Activated CD4-positive, alpha-beta T cell treated with anti-CD3 and anti-CD28 coated beads, Interleukin-2, amount 50 U/mL, for 16 hours (primary cell): ENCODE data around the gene NUSAP1.
"Not testable (repeated sequence)": the region's sequence is repeated elsewhere in the genome, so short reads cannot be mapped to it uniquely, and the experiment has no call there.

Experiments
- DNase-seq: peaks from one replicate; pipeline ENCODE4 v3.0.0-alpha.2; 2020

NUSAP1 gene, protein sequence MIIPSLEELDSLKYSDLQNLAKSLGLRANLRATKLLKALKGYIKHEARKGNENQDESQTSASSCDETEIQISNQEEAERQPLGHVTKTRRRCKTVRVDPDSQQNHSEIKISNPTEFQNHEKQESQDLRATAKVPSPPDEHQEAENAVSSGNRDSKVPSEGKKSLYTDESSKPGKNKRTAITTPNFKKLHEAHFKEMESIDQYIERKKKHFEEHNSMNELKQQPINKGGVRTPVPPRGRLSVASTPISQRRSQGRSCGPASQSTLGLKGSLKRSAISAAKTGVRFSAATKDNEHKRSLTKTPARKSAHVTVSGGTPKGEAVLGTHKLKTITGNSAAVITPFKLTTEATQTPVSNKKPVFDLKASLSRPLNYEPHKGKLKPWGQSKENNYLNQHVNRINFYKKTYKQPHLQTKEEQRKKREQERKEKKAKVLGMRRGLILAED

DNA sequence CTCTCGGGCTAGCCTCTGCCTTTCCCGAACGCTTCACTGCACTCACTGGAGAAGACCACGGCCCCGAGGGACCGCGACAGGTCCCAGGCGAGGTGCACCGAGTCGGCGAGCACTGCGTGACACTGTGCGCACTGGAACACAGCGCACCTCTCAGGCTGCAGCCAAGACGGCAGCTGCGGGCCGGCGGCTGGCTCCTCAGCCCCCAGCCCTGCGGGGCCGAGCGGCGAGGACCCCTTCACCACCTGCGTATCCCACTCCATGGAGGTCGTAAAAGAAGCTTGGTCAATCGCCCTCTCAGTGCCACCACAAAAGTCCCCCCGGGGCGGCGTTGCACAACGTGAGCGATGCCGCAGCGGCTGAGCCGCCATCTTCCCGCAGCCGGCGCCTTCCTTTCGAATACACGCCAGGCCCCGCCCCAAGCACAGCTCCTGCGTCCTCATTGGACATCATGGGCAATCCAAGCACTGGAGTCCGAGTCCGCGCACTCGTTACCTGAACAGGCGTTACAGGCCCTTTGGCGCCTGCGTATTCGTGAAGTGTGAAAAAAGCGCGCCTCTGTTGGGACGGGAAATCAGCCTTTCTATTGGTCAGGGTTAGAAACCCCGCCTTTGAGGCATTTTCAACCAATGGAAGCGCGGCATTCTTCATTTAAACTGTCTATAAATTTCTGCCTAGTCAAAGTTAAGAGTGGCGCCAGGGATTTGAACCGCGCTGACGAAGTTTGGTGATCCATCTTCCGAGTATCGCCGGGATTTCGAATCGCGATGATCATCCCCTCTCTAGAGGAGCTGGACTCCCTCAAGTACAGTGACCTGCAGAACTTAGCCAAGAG is at the start of gene NUSAP1, which contains the start of gene OIP5:
TSS of gene NUSAP1 (plus strand) at position 688 of the 832 bp plus-strand sequence. CDS start at position 765, 77 bp downstream.
TSS of gene OIP5 (minus strand) at position 398 of the 832 bp plus-strand sequence. CDS start at position 368, 30 bp downstream.
- peak; percentile 100 for DNase-seq

DNA sequence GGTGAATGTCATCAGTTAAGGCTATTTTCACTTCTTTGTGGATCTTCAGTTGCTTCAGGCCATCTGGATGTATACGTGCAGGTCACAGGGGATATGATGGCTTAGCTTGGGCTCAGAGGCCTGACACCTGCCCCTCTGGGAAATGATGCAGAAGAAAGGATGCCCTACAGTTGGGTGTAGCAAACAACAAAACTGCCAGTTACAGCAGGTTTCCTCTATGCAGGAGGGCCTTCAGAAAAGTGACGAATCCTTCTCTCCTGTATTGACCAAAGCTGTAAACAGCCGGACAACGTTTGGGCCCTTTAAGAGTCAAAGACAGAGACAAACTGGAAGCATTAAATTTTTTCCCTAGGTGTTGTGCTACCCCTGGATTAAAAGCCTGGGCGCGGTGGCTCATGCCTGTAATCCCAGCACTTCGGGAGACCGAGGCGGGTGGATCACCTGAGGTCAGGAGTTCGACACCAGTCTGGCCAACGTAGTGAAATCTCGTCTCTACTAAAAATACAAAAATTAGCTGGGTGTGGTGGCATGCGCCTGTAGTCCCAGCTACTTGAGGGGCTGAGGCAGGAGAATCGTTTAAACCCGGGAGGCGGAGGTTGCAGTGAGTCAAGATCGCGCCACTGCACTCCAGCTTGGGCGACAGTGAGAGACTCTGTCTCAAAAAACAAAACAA is 49.6 kb upstream of the NUSAP1 start:
- DNase-seq, result not testable (repeated sequence)

DNA sequence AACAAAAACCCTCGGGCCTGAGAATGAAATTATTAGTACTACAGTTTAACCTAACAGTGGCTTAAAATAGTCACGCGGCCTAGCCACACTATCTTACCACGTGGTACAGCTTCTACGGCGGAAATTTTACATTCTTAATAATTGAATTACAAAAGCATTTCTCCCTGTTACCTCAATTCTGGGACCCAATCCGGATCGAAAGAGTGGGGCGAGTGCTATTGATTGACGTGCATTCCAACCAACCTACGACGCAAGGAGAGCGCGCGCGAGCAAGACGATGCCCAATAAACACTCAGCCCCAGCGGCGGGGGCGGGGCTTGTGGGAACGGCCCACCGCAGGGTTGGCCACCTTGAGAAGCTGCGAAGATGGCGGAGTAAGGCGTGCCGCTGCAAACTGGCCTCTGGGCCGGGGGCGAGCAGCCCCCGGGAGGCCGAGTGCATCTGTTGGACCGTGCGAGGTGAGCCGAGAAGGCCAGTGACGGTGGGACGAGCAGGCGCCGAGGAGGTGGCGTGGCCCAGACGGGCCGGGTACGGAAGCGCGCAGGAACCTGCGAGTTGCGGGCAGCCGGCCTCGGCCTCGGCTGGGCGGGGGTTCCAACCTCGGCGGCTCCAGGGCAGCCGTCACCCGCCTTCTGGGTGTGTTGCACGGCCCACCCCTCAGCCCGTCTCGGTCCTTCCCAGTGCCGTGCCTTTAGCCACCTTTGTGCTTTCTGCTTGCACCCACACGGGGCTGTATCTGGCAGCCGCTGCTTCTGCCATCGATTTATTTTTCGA is 48.8 kb upstream of the NUSAP1 start:
- peak; percentile 99 for DNase-seq

DNA sequence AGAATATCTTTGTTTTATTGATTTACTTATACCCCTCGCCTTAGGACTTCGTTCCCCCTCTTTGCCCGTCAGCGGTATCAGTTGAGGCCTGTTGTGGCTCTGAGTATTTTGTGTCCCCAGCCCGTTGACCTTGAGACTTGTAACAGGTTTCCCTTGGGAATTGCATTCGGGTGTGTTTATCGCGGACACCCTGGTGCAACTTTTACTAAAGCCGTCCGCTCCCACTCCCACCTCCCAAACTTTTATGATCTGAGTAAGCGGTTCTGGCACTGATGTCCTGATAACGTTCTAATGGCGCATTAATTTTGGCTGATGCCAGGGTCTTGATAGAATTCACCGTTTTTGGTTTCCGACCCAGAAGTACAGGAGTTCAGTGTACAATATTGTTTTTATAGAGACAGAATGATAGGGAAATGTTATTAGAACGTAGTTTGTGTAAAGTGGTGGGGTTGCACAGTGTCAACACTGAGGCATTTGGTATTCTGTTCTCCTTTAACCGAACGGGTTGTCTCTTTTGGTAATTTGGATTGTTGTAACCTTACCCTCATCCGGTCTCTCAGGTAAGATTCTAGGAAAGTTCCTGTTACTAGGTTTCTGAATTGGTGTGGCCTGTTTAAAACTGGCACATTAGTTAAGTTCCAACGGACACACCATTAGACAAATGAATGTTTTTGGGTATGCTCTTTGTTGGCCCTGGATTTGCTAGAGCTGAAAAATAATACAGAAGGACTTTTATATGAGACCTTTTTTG is 48.1 kb upstream of the NUSAP1 start:
- peak; percentile 48 for DNase-seq

DNA sequence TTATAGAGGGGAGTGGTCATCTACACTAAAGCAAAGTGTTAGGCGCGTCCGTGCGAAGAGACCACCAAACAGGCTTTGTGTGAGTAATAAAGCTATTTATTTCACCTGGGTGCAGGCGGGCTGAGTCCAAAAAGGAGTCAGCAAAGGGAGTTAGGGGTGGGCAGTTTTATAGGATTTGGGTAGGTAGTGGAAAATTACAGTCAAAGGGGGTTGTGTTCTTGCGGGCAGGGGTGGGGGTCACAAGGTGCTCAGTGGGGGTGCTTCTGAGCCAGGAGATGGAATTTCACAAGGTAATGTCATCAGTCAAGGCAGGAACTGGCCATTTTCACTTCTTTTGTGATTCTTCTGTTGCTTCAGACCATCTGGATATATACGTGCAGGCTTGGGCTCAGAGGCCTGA is 47.4 kb upstream of the NUSAP1 start:
- peak; percentile 12 for DNase-seq

DNA sequence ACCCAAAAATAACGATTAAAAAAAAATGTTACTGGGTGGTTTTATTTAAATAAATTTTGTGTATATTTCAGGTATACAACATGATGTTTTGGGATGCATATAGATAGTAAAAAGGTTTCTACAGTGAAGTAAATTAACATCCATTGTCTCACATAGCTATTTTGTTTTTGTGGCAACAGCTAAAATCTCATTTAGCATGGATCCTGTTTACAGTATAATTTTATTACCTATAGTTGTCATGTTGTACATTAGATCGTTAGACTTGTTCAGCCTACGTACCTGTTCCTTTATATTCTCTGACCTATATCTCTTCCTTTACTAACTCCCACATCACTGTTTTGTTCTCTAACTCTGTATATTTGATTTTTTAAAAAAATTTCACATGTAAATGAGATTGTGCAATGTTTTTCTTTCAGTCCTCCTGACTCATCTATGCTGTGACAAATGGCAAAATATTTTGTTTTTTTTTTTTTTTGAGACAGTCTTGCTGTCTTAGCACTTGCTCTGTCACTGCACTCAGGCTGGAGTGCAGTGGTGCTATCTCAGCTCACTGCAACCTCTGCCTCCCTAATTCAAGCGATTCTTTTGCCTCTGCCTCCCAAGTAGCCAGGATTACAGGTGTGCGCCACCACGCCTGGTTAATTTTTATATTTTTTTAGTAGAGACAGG is 45.9 kb upstream of the NUSAP1 start:
- DNase-seq, result no peak

DNA sequence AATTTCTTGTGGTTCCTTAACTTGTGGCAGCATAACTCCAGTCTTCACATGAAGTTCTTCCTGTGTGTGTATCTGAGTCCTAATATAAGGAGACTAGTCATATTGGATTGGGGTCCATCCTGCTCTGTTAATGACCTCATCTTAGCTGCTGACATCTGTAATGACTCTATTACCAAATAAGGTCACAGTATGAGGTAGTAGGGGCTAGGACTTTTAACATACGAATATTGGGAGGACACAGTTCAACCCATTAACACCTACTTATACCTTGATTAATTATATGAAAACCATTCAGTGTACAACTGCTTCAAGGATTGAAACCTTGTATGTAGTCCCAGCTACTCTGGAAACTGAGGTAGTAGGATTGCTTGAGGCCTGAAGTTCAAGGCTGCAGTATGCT is 44.2 kb upstream of the NUSAP1 start:
- DNase-seq, result no peak

DNA sequence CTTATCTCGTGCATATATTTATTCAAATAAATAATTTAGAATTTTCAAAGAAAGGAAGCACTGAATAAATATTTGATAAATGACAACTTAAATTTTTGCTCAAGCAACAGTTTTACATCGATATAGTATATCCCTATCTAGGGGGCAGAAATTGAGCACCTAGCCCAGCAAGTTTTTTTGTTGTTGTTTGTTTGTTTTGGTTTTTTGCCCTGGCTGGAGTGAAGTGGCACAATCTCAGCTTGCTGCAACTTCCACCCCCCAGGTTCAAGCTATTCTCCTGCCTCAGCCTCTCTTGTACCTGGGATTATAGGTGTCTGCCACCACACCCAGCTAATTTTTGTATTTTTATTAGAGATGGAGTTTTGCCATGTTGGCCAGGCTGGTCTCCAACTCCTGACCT is 42.7 kb upstream of the NUSAP1 start:
- DNase-seq, result no peak

DNA sequence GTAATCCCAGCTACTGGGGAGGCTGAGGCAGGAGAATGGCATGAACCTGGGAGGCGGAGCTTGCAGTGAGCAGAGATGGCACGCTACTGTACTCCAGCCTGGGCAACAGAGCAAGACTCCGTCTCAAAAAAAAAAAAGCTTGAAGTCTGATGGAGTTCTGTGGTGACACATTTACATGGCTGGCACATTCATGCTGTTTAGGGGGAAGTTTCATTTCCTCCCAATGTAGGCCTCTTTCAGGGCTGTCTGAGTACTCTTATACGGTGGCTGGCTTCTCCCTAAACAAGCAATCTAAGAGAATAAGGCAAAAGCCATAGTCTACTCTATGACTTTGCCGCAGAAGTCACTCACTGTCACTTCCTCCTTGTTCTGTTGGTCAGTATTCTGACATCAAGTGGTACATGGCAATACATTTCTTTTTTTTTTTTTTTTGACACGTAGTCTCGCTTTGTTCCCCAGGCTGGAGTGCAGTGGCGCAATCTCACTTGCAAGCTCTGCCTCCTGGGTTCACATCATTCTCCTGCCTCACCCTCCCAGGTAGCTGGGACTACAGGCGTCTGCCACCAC is 41.5 kb upstream of the NUSAP1 start:
- DNase-seq, result peak; percentile 10

DNA sequence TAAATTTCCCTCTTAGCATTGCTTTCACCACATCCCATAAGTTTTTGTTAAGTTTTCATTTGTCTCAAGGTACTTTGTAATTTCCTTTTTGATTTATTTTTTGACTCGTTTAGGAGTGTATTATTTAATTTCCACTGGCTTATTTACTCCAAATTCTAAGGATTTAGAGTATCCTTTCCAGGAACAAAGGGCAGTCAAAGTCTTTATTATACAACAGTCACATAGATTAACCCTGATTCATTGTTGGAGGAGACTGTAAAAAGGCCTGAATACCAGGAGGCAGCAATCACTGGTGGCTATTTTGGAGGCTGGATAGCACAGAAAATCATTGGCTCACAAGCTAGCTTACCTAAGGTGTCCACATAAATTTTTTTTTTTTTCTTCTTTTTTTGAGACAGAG is 40.2 kb upstream of the NUSAP1 start:
- DNase-seq, result no peak

DNA sequence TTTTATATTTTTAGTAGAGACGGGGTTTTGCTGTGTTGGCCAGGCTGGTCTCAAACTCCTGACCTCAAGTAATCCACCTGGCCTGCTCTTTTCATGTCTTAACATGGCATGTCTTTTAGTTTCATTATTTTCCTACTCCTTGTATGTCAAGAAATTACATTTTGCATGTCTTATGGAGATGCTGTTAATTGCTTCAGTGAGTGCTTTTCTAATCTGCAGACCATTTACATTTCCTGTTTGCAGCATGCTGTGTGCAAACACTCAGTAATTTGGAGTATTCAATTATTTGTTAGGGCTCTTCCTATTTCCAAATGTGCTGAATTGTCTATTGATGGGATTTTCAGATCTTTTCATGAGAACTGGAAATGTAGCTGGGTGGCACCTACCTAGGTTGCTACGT is 31.5 kb upstream of the NUSAP1 start:
- not testable (repeated sequence) for DNase-seq

DNA sequence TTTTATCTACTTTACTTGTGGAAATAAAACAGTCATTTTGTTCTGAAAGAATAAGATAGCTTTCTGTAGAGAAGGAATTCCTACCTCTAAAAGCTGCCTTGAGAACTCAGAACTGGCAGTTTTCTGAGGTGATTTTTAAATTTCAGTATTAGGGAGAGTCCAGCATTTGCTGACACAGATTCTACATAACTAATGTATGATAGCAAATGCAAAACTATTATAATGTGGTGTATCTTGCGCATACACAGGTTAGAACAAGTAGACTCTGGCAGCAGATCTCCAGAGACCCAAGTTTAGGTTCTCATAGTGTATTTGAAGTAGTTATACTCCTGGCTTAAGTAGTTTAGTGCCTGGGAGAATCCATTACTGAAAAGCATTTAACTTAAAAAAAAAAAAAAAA is 31.1 kb upstream of the NUSAP1 start:
- DNase-seq, result no peak

DNA sequence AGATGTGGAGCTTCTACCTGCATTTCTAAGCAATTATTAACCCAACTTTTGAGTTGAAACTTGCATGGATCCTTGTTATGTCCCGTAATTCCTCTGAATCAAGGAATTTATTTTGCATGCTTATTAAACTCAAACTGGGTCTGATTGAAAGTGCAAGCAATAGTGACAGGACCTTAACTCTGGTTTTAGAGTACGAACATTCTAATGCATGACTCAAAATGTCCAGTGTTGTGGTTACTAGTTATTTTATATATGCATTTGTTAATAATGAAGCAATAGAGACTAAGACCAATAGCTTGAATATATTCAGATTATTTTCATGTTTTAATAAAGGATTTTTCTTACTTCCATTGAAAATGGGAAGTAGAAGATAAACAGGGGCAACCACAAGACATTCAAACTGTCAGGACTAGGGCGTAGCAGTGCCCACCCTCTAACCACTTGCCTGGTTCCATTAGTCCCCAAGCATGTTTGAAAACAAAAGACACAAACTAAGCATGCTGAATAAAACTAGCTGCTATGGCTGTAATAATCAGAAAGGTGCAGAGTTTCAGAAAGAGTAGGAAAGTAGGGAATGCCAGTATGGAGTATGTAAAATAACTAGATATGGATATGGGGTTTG is 28.4 kb upstream of the NUSAP1 start:
- no peak for DNase-seq

DNA sequence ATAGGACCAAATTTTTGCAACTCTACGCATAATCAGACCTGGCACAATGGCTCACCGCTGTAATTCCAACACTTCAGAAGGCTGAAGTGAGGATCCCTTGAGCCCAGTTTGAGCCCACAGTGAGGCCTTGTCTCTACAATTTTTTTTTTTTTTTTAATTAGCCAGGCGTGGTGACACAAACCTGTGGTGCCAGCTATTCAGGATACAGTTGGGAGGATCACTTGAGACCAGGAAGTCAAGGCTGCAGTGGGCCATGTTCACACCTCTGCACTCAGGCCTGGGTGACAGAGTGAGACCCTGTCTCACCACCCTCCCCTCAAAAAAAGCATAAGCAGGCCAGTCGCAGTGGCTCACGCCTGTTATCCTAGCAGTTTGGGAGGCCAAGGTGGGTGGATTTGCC is 25.0 kb upstream of the NUSAP1 start:
- DNase-seq, result no peak

DNA sequence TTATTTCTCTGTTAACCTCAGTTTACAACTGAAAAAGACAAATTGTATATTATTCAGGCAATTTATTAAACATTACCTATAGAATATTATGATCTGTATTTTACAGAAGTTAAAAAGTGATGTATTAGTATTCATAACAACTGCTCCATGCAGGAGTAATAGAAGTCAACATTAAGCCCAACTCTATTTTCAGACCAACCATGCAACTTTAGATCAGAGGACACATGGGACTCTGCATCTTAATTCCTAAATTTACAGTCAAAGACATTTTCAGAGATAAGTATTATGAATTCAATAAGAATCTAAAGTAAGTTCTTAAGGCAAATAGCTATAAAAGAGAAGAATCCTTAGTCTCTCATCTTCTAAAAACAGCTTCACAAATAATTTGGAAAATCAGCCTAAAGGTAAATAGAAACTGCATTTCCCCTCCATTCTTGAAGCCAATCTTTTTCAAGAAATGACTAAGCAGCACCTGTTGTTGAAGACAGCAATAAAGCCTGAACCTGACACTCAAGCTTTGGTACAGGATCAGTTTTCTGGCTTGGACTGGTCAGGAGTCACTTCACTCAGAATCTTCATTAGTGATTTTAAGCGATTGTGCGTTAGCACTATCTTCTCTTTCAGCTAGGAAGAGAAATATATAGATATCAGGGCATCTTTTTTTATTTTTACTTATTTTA is 23.3 kb upstream of the NUSAP1 start:
- DNase-seq, result peak; percentile 21

DNA sequence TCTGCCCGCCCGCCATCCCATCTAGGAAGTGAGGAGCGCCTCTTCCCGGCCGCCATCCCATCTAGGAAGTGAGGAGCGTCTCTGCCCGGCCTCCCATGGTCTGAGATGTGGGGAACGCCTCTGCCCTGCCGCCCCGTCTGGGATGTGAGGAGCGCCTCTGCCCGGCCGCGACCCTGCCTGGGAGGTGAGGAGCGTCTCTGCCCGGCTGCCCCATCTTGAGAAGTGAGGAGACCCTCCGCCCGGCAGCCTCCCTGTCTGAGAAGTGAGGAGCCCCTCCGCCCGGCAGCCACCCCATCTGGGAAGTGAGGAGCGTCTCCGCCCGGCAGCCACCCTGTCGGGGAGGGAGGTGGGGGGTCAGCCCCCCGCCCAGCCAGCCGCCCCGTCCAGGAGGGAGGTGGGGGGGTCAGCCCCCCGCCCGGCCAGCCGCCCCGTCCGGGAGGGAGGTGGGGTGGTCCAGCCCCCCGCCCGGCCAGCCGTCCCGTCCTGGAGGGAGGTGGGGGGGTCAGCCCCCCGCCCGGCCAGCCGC is 11.8 kb upstream of the NUSAP1 start:
- DNase-seq, result not testable (repeated sequence)

DNA sequence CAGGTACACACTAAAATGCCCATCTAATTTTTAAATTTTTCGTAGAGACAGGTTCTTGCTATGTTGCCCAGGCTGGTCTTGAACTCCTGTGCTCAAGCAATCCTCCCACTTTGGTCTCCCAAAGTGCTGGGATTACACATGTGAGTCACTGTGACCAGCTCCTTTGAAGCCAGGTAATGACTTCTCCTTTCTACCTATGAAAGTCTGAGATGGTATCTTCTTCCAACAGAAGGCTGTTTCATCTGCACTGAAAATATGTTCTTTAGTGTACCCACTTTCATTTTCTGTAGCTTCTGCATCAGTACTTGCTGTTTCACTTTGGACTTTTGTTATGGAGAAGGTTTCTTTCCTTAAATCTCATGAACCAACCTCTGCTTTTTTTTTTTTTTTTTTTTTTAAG is 9.1 kb upstream of the NUSAP1 start:
- peak; percentile 18 for DNase-seq

DNA sequence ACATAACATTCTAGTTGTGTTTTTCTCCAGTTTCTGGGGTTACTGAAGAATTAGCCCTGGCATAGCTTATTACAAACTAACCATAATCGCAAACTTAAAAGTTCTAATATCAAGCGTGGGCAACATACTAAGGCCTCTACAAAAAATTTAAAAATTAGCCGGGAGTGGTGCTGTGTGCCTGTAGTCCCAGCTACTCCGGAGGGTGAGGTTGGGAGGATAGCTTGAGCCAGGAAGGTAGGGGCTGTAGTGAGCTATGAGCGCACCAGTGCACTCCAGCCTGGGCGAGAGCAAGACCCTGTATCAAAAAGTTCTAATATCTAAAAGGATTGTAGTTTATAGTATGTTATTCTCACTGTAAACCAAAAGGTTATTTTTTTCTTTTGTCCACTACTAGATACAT is 1.4 kb upstream of the NUSAP1 start:
- DNase-seq, result no peak

DNA sequence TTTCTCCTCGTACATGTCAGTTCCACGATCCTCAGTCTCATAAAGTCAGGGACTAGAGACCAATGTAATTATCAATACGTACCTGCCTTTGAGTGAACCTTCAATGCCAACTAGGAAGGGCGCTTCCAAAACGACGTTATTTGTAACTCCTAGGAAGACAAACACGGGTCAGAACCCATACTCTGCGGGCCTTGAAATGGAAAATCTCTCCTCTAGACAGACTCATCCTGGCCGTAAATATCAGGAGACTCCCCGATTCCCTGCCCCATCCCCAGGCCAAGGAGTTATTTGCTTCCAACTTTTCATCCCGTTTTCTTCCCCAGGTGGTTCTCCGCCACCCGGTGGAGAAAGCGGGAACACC is 868 bp upstream of the NUSAP1 start:
- no peak for DNase-seq
